Activated CD4-positive, alpha-beta T cell treated with anti-CD3 and anti-CD28 coated beads, Interleukin-2, amount 10 ng/mL, durations not matched to agents 24 days and 14 days (primary cell): ENCODE data around the gene CDH22. TPM values are rescaled to one million over a fixed set of nuclear protein-coding genes. Genes with fewer than 3 reads are reported as not detected.

Source experiments
- DNase-seq: peaks from one replicate; pipeline ENCODE4 v3.0.0; 2022
- H3K27ac Mint-ChIP-seq: one replicate; pipeline ENCODE4 v1.8.0; 2022; ENCODE audit warnings: mild to moderate bottlenecking, mixed read lengths
- H3K27me3 Mint-ChIP-seq: one replicate; pipeline ENCODE4 v1.8.0; 2022; ENCODE audit warnings: mixed read lengths
- H3K36me3 Mint-ChIP-seq: one replicate; pipeline ENCODE4 v1.8.0; 2022; ENCODE audit warnings: low read depth, mild to moderate bottlenecking, mixed read lengths
- H3K4me1 Mint-ChIP-seq: one replicate; pipeline ENCODE4 v1.8.0; 2021; ENCODE audit warnings: mixed read lengths
- H3K4me3 Mint-ChIP-seq: one replicate; pipeline ENCODE4 v1.8.0; 2022; ENCODE audit warnings: mild to moderate bottlenecking, moderate library complexity, mixed read lengths
- H3K9me3 Mint-ChIP-seq: one replicate; pipeline ENCODE4 v1.8.0; 2021; ENCODE audit warnings: mixed read lengths
- intact Hi-C: fragments of 100-400 bp; cut with micrococcal nuclease; formaldehyde crosslinking; loops from one replicate; pipeline ENCODE4 v1.15.1; 2023
- total RNA-seq: library from RNA; stranded (reverse); gene quantifications from 2 replicates; pipeline ENCODE4 v1.2.3, GENCODE V29; 2022

Gene CDH22
- total RNA-seq, 1 donor from 2014 or later, result not detected

DNA sequence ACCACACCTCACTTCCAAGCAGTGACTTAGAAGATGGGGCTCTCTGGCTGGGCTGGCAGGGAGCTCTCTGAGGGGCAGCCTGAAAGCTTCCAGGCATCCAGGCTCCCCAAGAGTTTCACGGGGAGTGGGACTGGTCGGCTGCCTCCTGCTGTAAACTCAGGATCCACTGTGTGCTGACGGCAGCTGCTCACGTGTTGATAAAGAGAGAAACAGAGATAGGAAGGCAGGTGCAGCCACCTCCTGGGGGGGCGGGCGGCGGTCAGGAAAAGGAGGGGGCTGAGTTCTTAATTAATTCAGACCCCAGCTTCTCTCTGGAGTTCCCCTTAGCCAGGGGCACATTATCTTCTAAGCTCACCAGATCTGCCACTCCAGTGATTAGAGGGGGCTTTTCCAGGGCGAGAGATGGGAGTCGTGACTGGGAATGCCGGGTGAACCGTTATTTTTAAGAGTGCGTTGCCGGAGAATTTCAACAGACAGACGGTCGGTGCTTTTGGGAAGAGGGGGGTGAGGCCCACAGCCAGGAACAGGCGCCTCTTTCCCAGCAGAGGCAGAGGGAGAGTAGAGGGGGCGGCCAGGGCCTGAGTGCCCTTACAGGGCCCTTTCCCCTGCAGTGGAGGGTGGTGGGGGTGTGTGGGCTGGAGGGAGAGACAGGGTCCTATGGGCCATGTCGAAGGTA, 119.3 kb downstream of the CDH22 start:
- Mint-ChIP-seq H3K36me3 (no peaks in the 10 kb centered on the region), H3K27ac (no peak overlapping the region), H3K9me3 (no peaks in the 10 kb centered on the region), H3K4me1 (no peaks in the 10 kb centered on the region), H3K27me3 (peaks cover 4% of the 10 kb centered on the region), H3K4me3 (no peak overlapping the region)
- intact Hi-C loops, result no loop called here
- no peak for DNase-seq

DNA sequence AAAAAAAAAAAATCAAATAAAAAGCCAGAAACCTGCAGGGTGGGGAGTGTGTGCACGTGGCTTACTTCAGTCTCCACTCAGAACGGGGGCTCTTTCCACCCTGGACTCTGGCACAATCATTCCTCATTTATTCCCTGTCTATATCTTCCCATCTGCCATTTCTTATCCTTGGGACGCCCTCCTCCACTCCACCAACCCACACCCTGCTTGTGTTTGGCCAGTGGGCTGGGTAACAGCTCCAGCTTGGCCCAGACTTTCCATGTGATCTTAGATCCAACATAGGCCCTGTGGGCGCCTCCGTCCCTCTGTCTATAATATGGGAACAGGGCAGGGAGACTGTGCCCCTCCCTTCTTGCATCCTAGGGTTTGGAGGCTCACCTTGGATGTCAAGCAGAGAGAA, 122.1 kb downstream of the CDH22 start:
- Mint-ChIP-seq H3K27me3 (peaks cover 2% of the 10 kb centered on the region), H3K4me3 (no peak overlapping the region), H3K27ac (no peak overlapping the region), H3K36me3 (no peaks in the 10 kb centered on the region), H3K9me3 (no peaks in the 10 kb centered on the region), H3K4me1 (no peaks in the 10 kb centered on the region)
- intact Hi-C loops, result no loop called here
- no peak for DNase-seq

- Mint-ChIP-seq H3K27me3 (peaks cover 2% of the 10 kb centered on the region), H3K9me3 (no peaks in the 10 kb centered on the region), H3K4me1 (no peaks in the 10 kb centered on the region), H3K27ac (no peak overlapping the region), H3K4me3 (no peak overlapping the region), H3K36me3 (no peaks in the 10 kb centered on the region)
- no peak for DNase-seq
- intact Hi-C loops, result no loop called here
These were observed 122.9 kb downstream of the CDH22 start for GRCh38 chr20:46185353-46185752.

GRCh38 chr20:46183768-46184167, 124.5 kb downstream of the CDH22 start:
- H3K4me1 Mint-ChIP-seq, result no peaks in the 10 kb centered on the region
- no peak for DNase-seq

GRCh38 chr20:46182276-46183200, 125.8 kb downstream of the CDH22 start:
- DNase-seq, result no peak
- Mint-ChIP-seq H3K4me1 (no peaks in the 10 kb centered on the region), H3K36me3 (no peaks in the 10 kb centered on the region), H3K4me3 (no peak overlapping the region), H3K27ac (no peak overlapping the region), H3K27me3 (no peaks in the 10 kb centered on the region), H3K9me3 (no peaks in the 10 kb centered on the region)
- intact Hi-C loops, result no loop called here

More at GRCh38 chr20:46183768-46184167, 124.5 kb downstream of the CDH22 start:
- H3K27me3 Mint-ChIP-seq, result no peaks in the 10 kb centered on the region
- H3K4me3 Mint-ChIP-seq, result no peak overlapping the region
- H3K36me3 Mint-ChIP-seq, result no peaks in the 10 kb centered on the region
- no peak overlapping the region for H3K27ac Mint-ChIP-seq
- intact Hi-C loops, result no loop called here
- H3K9me3 Mint-ChIP-seq, result no peaks in the 10 kb centered on the region

GRCh38 chr20:46179862-46180261, 128.4 kb downstream of the CDH22 start:
- intact Hi-C loops, result no loop called here
- DNase-seq, result no peak
- Mint-ChIP-seq H3K27ac (no peak overlapping the region), H3K27me3 (peaks cover 17% of the 10 kb centered on the region), H3K9me3 (no peaks in the 10 kb centered on the region), H3K36me3 (no peaks in the 10 kb centered on the region), H3K4me3 (no peak overlapping the region), H3K4me1 (no peaks in the 10 kb centered on the region)

DNA sequence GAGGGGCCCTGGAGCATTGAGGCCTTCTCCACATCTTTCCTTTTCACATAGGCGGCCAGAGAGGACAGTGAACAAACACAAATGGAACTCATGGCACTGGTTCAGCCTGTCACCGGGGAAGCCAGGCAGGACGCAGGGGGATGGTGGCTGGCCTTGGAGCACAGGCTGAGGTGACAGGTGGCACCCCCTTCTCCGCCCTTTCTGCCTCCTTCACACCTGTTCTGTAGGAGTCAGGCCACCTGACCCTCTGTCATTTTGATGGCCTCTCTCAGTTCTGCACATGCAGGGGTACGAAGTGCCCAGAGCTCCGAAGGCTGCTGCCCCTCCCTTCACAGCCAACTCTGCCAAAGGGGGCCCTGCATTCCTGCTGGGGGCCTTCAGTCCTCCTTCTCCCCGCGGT, 129.4 kb downstream of the CDH22 start:
- Mint-ChIP-seq H3K9me3 (no peaks in the 10 kb centered on the region), H3K4me3 (no peak overlapping the region), H3K4me1 (no peaks in the 10 kb centered on the region), H3K27ac (no peak overlapping the region), H3K27me3 (peaks cover 20% of the 10 kb centered on the region), H3K36me3 (no peaks in the 10 kb centered on the region)
- DNase-seq, result no peak
- intact Hi-C loops, result no loop called here

GRCh38 chr20:46177768-46178167, 130.5 kb downstream of the CDH22 start:
- Mint-ChIP-seq H3K4me1 (no peaks in the 10 kb centered on the region), H3K27me3 (peaks cover 29% of the 10 kb centered on the region), H3K27ac (no peak overlapping the region), H3K36me3 (no peaks in the 10 kb centered on the region), H3K4me3 (no peak overlapping the region), H3K9me3 (no peaks in the 10 kb centered on the region)
- no peak for DNase-seq
- intact Hi-C loops, result no loop called here

- DNase-seq, result no peak
- no peaks in the 10 kb centered on the region for H3K9me3 Mint-ChIP-seq
- peaks cover 36% of the 10 kb centered on the region for H3K27me3 Mint-ChIP-seq
- H3K4me3 Mint-ChIP-seq, result no peak overlapping the region
- intact Hi-C loops, result no loop called here
- H3K27ac Mint-ChIP-seq, result no peak overlapping the region
- H3K4me1 Mint-ChIP-seq, result no peaks in the 10 kb centered on the region
- H3K36me3 Mint-ChIP-seq, result no peaks in the 10 kb centered on the region
These were observed 131.4 kb downstream of the CDH22 start for GRCh38 chr20:46176739-46177378.

DNA sequence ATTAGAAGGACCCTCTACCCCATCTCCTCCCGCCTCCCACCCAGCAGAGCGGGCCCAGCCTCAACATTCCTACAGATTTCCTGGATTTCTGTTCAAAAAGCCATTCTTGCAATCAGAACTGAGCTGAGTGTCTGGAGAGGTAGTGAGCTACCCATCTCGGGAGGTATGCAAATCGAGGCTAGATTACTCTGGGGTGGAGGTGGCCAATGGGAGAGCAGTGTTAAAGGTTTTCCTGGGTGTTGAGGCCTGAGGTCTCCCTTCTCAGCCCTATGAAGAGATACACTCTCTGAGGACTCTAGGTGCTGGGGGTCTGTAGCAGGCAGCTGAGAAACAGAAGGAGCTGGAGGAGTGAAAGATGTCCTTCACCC, 133.2 kb downstream of the CDH22 start:
- peaks cover 41% of the 10 kb centered on the region for H3K27me3 Mint-ChIP-seq
- no peaks in the 10 kb centered on the region for H3K4me1 Mint-ChIP-seq
- H3K4me3 Mint-ChIP-seq, result no peak overlapping the region
- DNase-seq, result no peak
- no peaks in the 10 kb centered on the region for H3K36me3 Mint-ChIP-seq
- no peak overlapping the region for H3K27ac Mint-ChIP-seq
- intact Hi-C loops, result no loop called here
- no peaks in the 10 kb centered on the region for H3K9me3 Mint-ChIP-seq

- no peak overlapping the region for H3K4me3 Mint-ChIP-seq
- H3K27me3 Mint-ChIP-seq, result peaks cover 41% of the 10 kb centered on the region
- H3K36me3 Mint-ChIP-seq, result no peaks in the 10 kb centered on the region
- peak; percentile 90 for DNase-seq
- no peak overlapping the region for H3K27ac Mint-ChIP-seq
- H3K9me3 Mint-ChIP-seq, result no peaks in the 10 kb centered on the region
- no peaks in the 10 kb centered on the region for H3K4me1 Mint-ChIP-seq
- intact Hi-C loops, result loop anchor here (1.0 kb wide), 3 partner anchors 42 to 160 kb away; no protein-coding TSS in a partner anchor
These were observed 133.7 kb downstream of the CDH22 start for GRCh38 chr20:46174469-46175126.

GRCh38 chr20:46173652-46174468, 134.4 kb downstream of the CDH22 start:
- Mint-ChIP-seq H3K27ac (no peak overlapping the region), H3K9me3 (no peaks in the 10 kb centered on the region), H3K27me3 (peaks cover 41% of the 10 kb centered on the region), H3K4me1 (no peaks in the 10 kb centered on the region), H3K36me3 (no peaks in the 10 kb centered on the region), H3K4me3 (no peak overlapping the region)
- no peak for DNase-seq
- intact Hi-C loops, result loop anchor here (1.0 kb wide), 3 partner anchors 42 to 160 kb away; no protein-coding TSS in a partner anchor

DNA sequence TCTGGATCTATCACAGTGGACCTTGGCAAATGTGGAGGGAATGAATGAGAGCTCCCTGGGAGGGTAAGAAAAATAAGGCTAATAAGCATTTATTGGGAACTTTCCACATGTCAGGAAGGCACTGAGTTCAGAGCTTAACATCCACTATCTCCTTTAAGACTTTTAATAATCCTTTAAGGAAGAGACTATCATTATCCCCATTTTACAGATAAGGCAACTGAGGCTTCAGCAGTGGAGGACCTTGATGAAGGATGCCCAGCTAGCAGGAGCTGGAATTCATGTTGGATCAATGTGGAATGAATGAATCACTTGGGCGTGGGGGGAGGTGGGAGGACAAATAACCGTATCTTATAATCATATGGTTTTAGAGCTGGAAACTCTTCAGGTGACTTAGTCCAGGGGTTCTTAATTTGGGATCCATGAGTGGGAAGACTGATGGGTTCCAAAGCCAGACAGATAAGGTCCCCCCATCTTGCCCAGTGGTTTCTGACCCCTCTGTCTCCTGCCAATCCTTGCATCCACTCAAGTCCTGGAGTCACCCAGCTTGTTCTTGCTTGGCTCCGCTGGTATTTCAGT, 135.2 kb downstream of the CDH22 start:
- intact Hi-C loops, result no loop called here
- no peaks in the 10 kb centered on the region for H3K4me1 Mint-ChIP-seq
- no peaks in the 10 kb centered on the region for H3K9me3 Mint-ChIP-seq
- peaks cover 41% of the 10 kb centered on the region for H3K27me3 Mint-ChIP-seq
- H3K4me3 Mint-ChIP-seq, result no peak overlapping the region
- no peak for DNase-seq
- no peaks in the 10 kb centered on the region for H3K36me3 Mint-ChIP-seq
- no peak overlapping the region for H3K27ac Mint-ChIP-seq
